NCI-H1048 (cell line): ENCODE measurements around the gene SH2D3C.
"Not testable (repeated sequence)": the region's sequence is repeated elsewhere in the genome, so short reads cannot be mapped to it uniquely, and the experiment has no call there.

Source experiments
- DNase-seq: peaks from one replicate; lab custom pipeline; 2025; lab: John Stamatoyannopoulos, UW

Gene SH2D3C

GRCh38 chr9:127785023-127785932, 6.8 kb upstream of the SH2D3C start:
- DNase-seq: peak; percentile 74

GRCh38 chr9:127783111-127784008, 4.9 kb upstream of the SH2D3C start:
- DNase-seq: no peak

- DNase-seq: no peak
These were observed 3.3 kb upstream of the SH2D3C start for GRCh38 chr9:127781806-127782205.

GRCh38 chr9:127780909-127781308, 2.4 kb upstream of the SH2D3C start:
- not testable (repeated sequence) for DNase-seq

GRCh38 chr9:127780126-127780885, 1.8 kb upstream of the SH2D3C start:
- DNase-seq: no peak

- DNase-seq: no peak
These were observed 893 bp upstream of the SH2D3C start for GRCh38 chr9:127779136-127779981.

- no peak for DNase-seq
These were observed 992 bp downstream of the SH2D3C start for GRCh38 chr9:127777368-127777980.

GRCh38 chr9:127776924-127777289, 1.6 kb downstream of the SH2D3C start:
- no peak for DNase-seq

GRCh38 chr9:127776195-127776923, 2.1 kb downstream of the SH2D3C start:
- no peak for DNase-seq

GRCh38 chr9:127773981-127774380, 4.5 kb downstream of the SH2D3C start:
- no peak for DNase-seq

GRCh38 chr9:127773272-127773671, 5.2 kb downstream of the SH2D3C start:
- DNase-seq: no peak

- no peak for DNase-seq
These were observed 5.9 kb downstream of the SH2D3C start for GRCh38 chr9:127772603-127773002.

GRCh38 chr9:127771570-127772189, 6.8 kb downstream of the SH2D3C start:
- no peak for DNase-seq

- peak; percentile 93 for DNase-seq
These were observed 7.4 kb downstream of the SH2D3C start for GRCh38 chr9:127770905-127771569.

GRCh38 chr9:127770583-127770904, 7.9 kb downstream of the SH2D3C start:
- DNase-seq: no peak

GRCh38 chr9:127769929-127770582, 8.4 kb downstream of the SH2D3C start:
- no peak for DNase-seq

GRCh38 chr9:127769101-127769500, 9.4 kb downstream of the SH2D3C start:
- DNase-seq: no peak

- no peak for DNase-seq
These were observed 9.8 kb downstream of the SH2D3C start for GRCh38 chr9:127768698-127769097.

- no peak for DNase-seq
These were observed 10.5 kb downstream of the SH2D3C start for GRCh38 chr9:127767909-127768331.
